VCaP (cell line): Measurements from ENCODE around the gene RNFT2.

Experiments
- H3K27ac ChIP-seq: fragments of 450-650 bp; 2 replicates; pipeline ENCODE4 v1.5.1; 2017
- CTCF ChIP-seq: fragments of 450-650 bp; conservative IDR thresholded peaks from 2 replicates; pipeline ENCODE4 v1.5.1; 2017; ENCODE audit warnings: mild to moderate bottlenecking, moderate library complexity

RNFT2 gene

GRCh38 chr12:116700066-116700465, 38.0 kb upstream of the RNFT2 start:
- peak overlapping the region; percentile 87 for H3K27ac ChIP-seq
- no peak for TF ChIP-seq CTCF

- no peak for TF ChIP-seq CTCF
- H3K27ac ChIP-seq: no peak overlapping the region
Measured at GRCh38 chr12:116701432-116701831, 36.7 kb upstream of the RNFT2 start.

- peak; percentile 97 for TF ChIP-seq CTCF
- no peak overlapping the region; the same call in 1 of the 2 replicates for H3K27ac ChIP-seq
Measured at GRCh38 chr12:116703214-116703795, 34.8 kb upstream of the RNFT2 start.

- H3K27ac ChIP-seq: no peak overlapping the region
- no peak for TF ChIP-seq CTCF
Measured at GRCh38 chr12:116707751-116708150, 30.4 kb upstream of the RNFT2 start.

GRCh38 chr12:116708826-116709756, 29.0 kb upstream of the RNFT2 start:
- peak overlapping the region; percentile 34 for H3K27ac ChIP-seq
- TF ChIP-seq CTCF: peak; percentile 89

- peak overlapping the region; percentile 34 for H3K27ac ChIP-seq
- TF ChIP-seq CTCF: no peak
Measured at GRCh38 chr12:116709768-116710167, 28.3 kb upstream of the RNFT2 start.

- no peak for TF ChIP-seq CTCF
- H3K27ac ChIP-seq: no peak overlapping the region
Measured at GRCh38 chr12:116710370-116711150, 27.6 kb upstream of the RNFT2 start.
